Measurements from ENCODE around the gene FAM32A.

DNA sequence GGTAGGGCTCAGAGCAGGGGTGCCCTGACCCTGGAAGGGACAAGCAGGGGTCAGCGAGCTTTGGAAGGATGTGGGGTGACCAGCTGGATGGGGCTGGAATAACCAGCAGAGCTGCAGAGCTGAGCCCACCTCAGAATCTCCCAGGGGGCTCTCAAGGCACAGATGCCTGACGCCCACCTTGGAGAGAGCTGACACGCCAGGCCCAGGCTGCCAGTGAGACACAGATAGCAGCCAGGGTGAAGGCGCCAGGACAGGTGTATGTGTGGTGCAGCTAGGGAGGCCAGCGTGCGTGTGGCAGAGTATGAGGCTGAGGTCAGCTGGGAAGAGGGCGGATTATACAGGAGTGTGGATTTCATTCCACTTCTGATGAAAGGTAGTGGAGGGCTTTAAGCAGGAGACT is 21.4 kb downstream of the FAM32A start:
- TF ChIP-seq FOXM1 (IDR thresholded peaks at IDR 0.05; ENCODE audit: borderline replicate concordance) (no peak), SP1 (IDR thresholded peaks at IDR 0.05) (no peak), BHLHE40 (IDR thresholded peaks at IDR 0.05; ENCODE audit: borderline replicate concordance) (no peak), SUZ12 (IDR thresholded peaks at IDR 0.05) (no peak), FOXA1 (IDR thresholded peaks at IDR 0.05) (no peak), ELF4 (IDR thresholded peaks at IDR 0.05) (no peak), ARNT (IDR thresholded peaks at IDR 0.05) (no peak), LEF1 (IDR thresholded peaks at IDR 0.05; ENCODE audit: borderline replicate concordance) (no peak)
- TF ChIP-seq, protein P1, sequence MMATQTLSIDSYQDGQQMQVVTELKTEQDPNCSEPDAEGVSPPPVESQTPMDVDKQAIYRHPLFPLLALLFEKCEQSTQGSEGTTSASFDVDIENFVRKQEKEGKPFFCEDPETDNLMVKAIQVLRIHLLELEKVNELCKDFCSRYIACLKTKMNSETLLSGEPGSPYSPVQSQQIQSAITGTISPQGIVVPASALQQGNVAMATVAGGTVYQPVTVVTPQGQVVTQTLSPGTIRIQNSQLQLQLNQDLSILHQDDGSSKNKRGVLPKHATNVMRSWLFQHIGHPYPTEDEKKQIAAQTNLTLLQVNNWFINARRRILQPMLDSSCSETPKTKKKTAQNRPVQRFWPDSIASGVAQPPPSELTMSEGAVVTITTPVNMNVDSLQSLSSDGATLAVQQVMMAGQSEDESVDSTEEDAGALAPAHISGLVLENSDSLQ (IDR thresholded peaks at IDR 0.05): no peak

All from HEK293T (cell line).